GM19463 (cell line): ENCODE results near the gene GYS1.
"Not testable (repeated sequence)": the region's sequence is repeated elsewhere in the genome, so short reads cannot be mapped to it uniquely, and the experiment has no call there.

ENCODE experiments used
- ATAC-seq: cut with Tn5 transposase; IDR thresholded peaks from one replicate; pipeline ENCODE4 v1.9.1; 2021; ENCODE audit warnings: mild to moderate bottlenecking, moderate library complexity; ENCODE audit not compliant: unreplicated experiment

GYS1 gene

DNA sequence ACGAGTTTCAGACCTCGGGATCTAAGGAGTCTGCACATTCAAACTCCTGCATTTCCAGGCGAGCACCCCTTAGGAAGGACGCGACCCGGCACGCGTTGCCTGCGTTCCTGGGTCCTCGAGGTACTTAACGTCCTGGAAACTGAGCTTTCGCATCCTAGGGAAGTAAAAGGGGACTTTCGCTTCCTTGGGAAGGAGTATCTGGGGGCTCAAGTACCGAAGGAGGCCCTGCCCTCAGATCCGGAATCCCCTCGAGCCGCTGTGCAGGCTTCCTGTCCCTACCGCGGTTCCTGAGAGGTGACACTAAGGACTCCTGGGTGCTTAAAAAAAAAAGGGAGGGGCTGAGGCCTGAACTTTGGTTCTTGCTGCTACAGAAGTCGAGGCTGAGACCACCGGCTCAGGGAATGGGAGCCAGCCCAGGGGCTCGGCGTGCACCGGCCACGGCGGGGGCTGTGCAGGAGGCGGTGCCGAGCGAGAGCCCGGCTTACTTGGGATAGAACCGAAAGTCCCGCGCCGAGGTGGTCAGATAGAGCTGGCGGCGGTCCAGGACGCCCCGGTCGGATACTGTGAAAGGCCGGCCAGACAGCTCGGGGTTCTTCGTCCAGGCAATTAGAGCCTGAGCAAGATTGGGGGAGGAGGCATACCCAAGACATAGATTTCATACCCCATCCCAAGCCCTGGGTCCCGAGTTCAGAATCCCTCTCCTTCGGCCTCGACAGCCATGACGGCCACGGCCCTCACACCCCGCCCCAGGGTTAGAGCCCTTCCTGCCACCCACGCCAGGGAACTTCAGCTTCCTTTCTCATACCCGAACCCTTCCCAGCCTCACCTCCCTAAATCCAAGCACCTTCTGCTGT is 25.5 kb upstream of the GYS1 start:
- ATAC-seq: not testable (repeated sequence)

DNA sequence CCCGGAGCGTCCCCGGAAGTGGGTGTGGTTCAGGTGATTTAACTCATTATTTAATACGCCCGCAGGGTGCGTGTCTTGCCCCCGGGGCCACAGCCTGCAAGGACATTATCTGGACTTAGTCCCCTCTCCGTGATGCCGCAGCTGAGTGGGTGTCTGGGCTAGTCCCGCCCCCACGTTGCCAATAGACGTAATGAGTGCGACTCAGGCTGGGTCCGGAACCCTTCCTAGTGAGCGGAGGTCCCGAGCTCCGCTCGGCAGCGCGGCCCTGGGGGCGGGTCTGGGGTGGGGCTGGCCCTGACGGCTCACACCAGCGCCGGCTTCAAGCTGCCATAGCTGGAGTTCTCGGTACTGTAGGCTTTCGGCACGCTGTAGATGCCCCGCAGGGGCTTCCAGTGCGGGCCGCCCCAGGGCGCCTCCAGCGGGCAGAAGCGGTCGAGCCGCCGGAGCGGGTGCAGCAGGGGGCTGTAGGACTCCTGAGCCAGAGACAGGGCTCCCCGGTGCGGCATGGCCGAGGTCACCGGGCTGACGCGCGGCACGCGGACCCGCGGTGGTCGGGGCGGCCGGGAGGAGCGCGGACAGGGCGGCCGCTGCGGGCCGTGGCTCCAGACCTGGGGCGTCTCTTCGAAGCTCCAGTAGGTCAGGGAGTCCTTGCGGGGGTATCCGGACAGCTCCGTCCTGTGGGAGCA is 24.7 kb upstream of the GYS1 start:
- ATAC-seq: peak; percentile 48

DNA sequence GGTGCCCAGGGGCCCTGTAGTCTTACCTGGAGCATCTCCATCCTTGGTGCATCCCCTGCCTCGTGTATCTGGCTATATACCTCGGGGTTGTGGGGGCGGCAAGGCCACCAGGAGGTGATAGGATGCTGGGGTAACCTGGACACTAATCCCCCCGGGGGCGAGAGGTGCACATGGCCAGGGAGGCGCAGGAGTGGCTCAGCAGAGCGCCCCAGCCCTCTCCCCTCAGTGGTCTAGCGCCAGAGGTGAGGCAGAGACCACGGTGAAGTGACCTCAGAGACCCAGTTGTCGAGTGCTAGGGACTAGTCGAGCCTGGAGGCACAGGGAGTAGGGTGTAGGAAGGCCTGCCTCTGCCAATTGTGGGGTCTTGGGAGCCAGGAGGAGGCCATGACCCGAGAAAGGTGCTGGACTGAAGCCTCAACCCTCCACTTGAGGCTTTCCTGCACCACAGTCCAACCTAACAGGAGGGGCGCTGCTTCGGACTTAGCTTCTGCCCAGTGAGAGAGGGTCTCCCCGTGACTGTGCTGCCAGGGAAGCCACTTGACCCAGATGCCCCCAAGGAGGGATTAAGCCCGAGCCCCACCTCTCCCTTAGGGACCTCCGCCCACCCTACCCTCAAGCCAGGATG is 24.0 kb upstream of the GYS1 start, which contains the start of gene LHB:
LHB (minus strand) TSS at position 51 of the 625 bp plus-strand sequence; CDS start at position 41, 10 bp downstream.
- no peak for ATAC-seq

DNA sequence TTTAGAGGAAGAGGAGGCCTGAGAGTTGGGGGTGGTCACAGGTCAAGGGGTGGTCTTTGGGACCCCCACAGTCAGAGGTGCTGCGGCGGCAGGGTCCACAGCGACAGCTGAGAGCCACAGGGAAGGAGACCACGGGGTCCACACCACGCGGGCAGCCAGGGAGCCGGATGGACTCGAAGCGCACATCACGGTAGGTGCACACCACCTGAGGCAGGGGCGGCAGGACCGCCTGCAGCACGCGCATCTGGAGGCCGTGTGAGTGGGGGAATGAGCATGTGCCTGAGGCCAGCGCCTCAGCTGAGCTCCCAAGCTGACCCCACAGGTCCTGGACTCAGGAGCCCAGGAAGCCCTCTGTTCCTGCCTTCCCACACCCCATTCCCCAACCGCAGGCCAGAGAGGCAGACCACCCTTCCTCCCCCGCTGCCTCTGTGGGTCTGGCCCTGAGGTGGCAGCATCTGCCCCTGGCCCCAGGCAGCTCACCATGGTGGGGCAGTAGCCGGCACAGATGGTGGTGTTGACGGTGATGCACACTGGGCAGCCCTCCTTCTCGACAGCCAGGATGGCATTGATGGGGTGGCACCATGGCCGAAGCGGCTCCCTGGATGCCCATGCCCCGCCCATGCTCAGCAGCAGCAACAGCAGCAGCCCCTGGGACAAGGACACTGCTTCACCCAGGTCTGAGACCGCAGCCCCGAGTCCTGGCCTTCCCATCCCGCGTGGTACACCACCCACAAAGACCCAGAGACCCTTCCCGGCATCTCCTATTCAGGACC is 23.1 kb upstream of the GYS1 start:
- no peak for ATAC-seq

DNA sequence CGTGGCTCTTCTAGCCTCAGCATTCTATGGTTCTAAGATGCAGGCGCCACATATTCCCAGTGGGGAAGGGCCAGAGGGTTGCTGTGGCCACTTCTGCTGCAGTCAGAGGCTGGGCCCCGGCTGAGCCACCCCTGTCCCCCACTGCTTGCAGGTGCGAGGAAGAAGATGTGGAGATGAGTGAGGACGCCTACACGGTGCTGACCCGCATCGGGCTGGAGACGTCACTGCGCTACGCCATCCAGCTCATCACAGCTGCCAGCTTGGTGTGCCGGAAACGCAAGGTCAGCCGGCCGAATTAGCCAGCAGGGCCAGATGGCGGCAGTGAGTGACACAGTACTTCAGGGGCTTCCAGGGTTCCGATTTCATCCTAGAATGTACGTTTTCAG is 21.8 kb upstream of the GYS1 start:
- no peak for ATAC-seq

DNA sequence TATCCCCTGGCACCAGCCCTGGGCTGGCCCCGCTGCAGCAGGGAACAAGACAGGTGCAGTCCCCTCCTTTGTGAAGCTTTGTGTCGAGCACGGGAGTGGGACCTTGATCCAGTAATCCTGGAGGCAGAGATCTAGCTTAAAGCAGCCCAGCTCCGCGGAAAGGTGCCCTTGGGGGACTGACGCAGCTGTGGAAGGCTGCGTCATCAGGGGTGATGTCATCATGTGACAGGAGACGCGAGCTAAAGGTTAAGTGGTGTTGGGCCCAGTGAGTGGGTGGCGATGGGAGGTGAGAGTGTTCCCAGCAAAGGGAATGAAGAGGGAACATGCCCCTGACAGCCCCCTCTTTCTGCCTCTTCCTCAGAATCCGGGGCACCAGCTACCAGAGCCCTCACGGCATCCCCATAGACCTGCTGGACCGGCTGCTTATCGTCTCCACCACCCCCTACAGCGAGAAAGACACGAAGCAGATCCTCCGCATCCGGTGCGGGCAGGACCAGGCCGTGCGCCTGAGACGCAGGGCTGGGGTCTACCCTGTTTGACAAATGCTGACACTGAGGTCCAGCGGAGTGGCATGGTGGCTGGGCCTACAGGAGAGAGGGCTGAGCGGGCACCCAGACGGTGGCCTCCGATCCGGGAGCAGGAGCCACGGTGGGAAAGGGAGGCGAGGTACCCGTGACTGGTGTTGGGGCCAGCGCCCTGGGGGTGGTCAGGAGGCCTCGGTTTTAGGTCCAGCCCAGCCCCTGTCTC is 21.2 kb upstream of the GYS1 start:
- ATAC-seq: no peak

DNA sequence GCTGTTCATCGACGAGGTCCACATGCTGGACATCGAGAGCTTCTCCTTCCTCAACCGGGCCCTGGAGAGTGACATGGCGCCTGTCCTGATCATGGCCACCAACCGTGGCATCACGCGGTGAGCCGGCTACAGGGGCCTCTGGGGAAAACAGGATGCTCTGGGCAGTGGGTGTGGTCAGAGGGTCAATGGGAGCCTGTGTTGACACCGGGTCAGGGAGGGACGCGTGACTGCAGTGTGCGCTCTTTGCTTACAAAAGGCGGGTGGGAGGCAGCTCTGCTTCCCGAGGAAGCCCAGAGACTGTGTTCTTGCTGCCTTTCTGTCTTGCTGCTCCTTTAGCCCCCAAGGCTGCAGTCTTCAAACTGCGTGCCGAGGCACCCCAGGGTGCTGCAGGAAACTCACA is 18.1 kb upstream of the GYS1 start:
- no peak for ATAC-seq

DNA sequence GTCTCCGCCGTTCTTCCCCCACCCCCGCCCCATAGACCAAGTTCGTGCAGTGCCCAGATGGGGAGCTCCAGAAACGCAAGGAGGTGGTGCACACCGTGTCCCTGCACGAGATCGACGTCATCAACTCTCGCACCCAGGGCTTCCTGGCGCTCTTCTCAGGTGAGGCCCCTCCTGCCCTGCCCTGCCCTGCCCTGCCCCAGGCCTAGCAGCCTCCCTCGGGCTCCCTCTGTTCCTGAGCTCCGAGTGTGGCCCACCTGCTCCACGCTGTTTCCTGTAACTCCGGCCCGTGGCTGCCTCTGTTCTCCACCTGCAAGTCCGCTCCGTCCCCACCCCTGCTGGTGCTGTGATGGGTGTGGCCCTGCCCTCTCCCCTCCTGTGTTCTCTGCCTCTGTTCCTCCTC is 17.3 kb upstream of the GYS1 start:
- ATAC-seq: no peak

DNA sequence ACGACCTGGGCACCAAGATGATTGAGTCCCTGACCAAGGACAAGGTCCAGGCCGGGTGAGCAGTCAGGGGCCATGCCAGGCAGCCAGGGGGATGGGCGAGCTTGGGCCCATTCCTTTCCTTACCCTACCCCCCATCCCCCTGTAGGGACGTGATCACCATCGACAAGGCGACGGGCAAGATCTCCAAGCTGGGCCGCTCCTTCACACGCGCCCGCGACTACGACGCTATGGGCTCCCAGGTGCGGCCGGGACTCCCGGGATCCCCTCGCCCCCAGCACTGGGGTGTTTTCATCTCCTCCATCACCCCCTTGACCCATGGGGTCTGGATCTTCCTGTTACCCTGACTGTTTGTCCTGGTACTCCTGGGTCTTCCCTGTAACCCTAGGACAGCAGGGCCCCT is 16.7 kb upstream of the GYS1 start:
- no peak for ATAC-seq

DNA sequence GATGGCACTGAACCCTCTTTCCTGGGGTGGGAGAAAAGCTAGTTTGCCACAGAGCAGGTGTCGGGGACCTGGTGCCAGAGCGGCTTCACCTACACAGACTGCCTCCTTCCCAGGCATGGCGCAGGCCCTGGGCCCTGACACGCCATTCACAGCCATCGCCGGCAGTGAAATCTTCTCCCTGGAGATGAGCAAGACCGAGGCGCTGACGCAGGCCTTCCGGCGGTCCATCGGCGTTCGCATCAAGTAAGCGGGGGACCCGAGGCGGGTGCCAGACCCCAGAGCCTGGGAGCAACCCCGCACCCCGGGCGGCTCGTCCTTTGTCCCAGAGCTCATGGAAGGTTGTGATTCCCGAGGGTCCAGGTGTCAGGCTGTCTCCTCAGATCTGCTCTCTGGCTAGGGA is 13.8 kb upstream of the GYS1 start:
- no peak for ATAC-seq

DNA sequence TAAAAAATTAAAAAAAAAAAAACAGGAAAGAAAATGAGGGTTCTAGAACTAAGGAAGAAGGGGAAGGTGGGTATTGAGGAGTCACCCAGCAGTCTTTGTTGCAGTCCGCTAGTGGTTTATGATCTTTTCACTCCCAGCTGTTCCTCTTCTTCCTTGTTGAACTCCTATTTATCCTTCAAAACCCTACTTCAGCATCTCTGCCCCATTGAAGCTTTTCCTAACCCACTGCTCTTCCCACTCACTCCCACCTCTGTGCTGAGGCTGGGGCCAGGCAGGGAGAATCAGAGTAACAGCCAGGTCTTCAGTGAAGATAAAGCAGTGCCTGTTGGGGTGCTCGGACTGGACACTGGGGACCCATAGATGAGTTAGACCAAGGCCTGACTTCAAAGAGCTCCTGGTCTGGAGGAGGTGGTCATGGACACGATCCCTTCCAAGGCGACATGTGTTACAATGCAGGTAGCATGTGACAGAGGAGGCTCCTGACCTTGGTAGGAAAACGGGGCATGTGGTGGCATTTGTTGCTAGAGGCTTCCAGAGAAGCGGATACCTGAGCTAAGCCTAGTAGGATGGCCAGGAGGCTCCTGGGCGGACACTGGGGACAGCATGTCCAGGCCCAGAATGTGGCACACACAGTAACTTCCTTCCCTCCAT is 12.0 kb upstream of the GYS1 start:
- ATAC-seq: no peak

DNA sequence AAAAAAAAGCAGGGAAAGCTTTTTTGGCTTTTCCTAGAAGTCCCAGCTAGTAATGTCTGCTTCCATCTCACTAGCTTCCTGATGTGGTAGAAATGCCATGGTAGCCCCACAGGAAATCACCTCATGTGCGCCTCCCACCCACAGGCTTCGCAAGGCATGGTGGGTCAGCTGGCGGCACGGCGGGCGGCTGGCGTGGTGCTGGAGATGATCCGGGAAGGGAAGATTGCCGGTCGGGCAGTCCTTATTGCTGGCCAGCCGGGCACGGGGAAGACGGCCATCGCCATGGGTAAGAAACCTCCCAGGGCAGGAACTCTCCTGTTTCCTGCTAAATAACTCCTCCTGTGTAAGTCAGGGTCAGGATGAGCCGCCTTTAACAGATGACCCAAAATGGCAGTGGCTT is 11.0 kb upstream of the GYS1 start:
- no peak for ATAC-seq

DNA sequence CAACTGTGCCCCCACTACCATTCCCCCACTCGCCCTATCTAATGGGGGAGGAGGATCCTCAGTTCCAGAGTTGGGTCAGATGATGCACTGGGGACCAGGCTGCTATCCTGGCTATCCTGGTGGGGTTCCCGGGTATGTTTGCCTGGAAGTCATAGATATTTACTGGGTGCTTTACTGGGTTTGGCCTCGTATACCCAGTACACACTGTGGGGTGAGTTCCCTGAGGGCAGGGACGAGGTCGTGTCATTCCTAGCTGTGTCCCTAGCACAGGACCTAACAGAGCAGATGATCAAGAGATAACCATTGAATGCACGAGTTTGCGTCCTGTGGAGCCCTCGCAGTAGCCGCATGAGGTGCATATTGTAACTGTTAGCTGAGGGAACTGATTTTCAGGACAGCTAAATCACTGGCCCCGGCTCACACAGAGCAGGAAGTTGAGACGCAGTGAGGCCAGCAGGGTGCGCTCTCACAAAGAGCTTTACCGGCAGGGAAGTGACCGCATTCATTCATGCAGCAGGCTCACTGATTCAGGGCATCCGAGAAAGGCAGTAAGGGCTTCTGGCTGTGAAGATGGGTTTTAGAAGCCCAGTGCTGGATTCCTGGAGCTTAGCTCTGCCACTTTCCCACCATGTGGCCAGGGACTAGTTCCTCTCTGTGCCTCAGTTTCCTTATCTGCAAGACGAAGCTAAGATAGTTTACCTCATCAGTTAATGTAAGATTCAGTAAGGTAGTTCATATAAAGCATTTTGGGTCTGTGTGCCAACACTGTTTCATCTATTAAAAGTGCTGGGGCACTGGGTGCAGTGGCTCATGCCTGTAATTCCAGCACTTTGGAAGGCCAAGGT is 6.6 kb upstream of the GYS1 start:
- no peak for ATAC-seq

DNA sequence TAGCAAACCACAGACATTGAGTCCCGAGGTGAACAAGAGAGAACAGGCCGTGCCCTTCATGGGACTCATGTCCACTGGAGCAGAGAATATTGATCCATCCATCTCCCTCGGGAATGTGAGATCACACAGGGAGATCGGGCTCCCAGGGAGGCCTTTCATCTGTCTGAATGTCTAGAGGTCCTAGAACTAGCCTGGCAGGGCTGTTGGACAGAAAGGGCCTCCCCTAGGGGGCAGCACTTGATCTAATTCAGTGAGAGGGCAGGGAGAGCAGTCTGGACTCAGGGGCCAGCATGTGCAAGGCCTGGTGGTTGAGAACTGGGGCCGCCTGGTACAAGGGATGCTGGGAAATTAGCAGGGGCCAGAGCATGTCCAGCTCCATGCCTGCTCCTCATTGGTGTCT is 4.9 kb upstream of the GYS1 start:
- ATAC-seq: no peak

DNA sequence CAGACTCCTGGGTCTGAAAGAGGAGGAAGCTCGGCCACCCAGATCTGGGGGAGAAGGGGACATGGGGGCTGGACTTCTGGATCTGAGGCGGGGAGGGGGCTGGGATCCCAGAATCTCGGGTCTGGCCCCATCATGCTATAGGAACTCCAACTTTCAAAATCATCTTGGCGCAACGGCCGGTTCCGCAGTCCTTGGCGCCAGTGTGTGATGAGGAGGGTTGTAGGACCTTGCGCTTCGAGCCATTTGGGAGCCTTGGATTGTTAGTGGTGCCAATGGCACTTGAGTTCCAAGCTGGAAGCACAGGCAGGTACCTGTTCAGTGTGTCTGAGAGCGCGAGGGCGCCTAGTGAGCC is 902 bp upstream of the GYS1 start:
- ATAC-seq: no peak

DNA sequence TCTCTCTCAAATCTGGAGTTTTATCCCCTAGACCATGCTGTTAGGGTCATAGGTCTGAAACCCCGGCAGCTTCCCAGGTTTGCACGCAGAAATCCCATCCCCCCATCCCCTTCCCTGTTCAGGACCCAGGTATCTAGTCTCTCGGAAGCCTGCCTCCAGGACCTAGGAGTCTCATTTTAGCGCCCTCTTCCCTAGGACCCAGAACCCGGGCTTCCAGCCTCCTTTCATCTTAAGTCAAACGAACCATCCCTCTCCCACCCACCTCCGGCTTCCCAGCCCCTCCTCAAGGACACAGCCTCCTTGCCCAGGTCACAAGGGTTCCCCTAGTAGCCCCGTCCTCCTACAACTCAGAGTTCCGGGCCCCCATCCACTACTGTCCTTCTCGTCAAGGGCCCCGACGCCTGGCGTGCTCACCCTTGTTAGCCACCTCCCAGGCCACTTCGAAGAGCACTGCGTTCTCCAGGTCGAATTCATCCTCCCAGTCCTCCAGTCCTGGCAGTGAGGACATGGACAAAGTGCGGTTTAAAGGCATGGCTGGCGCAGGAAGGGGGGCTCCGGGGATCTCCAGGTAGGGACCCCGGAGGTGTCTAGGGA is 431 bp downstream of the GYS1 start:
- ATAC-seq: no peak

DNA sequence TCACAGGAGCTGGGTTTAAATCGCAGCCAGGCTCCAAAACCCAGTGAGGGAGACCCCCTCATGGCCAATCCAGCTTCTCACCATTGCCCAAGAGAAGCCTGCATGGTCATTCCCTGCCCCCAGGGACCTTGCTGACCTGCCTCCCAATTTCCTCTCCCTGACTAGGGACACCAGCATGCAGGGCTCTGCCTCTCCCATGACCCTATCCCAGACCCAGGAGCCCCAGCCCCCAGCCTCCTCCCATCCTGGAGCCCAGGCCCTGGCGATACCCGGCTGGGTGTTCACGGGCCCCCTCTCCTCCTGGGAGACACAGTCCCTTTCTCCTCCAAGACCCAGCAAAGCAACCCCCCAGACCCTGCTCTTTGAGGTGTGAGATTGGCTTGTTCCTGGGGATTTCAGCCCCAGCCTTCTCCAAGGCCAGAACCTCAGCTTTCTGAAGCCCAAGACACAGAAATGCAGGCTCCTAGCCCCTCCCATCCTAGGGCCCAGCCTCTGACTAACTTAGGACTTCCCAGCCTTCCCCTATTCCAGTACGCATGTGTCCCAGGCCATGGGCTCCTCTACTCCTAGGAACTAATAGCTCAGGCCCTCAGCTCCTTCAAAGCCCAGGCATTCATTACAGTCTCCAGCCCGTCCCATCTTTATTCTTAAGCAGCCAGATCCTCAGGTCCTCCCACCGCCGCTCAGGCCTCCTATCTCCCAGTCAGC is 1.1 kb downstream of the GYS1 start:
- ATAC-seq: no peak

DNA sequence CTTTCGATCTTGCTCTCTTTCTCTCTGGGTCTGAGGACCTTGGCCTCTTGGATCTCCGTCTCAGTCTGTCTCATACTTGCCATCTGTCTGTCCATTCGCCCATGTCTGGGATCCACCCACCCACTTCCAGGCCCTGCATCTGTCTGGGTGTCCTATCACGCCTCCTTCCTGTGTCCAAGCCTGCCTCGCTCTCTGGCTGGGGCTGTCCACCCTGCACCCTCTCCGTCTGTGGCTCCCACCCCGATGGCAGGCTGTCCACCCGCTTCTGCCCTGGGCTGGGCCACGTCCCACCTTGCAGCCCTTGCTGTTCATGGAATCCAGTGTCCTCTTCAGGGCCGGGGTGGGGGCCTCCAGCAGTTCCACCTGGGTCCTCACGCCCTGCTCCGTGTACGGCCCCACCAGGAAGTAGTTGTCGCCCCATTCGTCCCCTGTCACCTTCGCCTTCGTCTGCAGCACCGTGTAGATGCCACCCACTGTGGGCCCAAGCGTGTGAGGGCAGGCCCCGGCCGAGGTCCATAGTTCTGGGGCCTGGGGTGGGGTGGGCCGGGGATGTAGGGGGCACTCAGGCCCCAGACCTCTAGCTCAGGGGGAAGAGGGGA is 2.0 kb downstream of the GYS1 start:
- no peak for ATAC-seq
